ENCODE measurements around the gene DHRSX. TPM values are rescaled to one million over a fixed set of nuclear protein-coding genes. Genes with fewer than 3 reads are reported as not detected.
A peak's percentile ranks its signal among the peaks of the same experiment; 100 is the strongest.
"Not testable (repeated sequence)": the region's sequence is repeated elsewhere in the genome, so short reads cannot be mapped to it uniquely, and the experiment has no call there.

Gene DHRSX
- total and polyA plus RNA-seq, 3 experiments from 2014 or later: 21.5 to 26.6 (median 25.3) TPM

DNA sequence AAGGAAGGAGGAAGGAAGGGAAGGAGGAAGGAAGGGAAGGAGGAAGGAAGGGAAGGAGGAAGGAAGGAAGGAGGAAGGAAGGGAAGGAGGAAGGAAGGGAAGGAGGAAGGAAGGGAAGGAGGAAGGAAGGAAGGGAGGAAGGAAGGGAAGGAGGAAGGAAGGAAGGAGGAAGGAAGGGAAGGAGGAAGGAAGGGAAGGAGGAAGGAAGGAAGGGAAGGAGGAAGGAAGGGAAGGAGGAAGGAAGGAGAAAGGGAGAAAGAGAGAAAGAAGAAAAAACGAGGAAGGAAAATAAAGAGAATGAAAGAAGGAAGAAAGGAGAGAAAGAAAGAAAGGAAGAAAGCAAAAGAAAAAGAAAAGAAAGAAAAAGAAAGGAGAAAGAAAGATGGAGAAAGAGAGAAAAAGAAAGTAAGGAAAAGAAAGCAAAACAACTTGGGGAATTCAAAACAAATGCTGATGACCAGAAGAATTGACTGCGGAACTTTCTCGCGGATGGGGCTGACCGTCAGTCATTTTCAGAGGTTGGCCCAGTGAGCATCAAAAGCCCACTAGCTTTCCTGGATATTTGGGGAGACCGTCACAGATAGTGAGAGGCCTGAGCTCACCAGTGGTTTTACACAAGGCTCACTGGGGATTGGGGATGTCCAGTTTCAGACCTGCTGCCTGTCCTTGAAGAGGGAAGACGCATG is 286.5 kb downstream of the DHRSX start:
- H3K4me3 Mint-ChIP-seq; CTCF ChIA-PET; H3K4me3 ChIP-seq (ENCODE audit: low read length); H3K4me1 Mint-ChIP-seq; POLR2A ChIA-PET; H3K27me3 ChIP-seq (ENCODE audit: insufficient read depth, low read length, poor library complexity, severe bottlenecking); DNase-seq; H3K9me3 ChIP-seq (ENCODE audit: low read length); H3K36me3 ChIP-seq (ENCODE audit: insufficient read depth, low read length); H3K4me1 ChIP-seq (ENCODE audit: insufficient read depth, low read length); H3K27me3 Mint-ChIP-seq; H3K27ac ChIP-seq (ENCODE audit: low read depth, low read length): not testable (repeated sequence)
- Mint-ChIP-seq H3K27ac (peak overlapping the region in 4 of 8 donors; percentile 17 to 84 (median 60)), H3K36me3 (peaks cover 2 to 34% (median 4%) of the 10 kb centered on the region in 3 donors), H3K9me3 (peaks cover 11 to 48% (median 44%) of the 10 kb centered on the region in 5 donors)

DNA sequence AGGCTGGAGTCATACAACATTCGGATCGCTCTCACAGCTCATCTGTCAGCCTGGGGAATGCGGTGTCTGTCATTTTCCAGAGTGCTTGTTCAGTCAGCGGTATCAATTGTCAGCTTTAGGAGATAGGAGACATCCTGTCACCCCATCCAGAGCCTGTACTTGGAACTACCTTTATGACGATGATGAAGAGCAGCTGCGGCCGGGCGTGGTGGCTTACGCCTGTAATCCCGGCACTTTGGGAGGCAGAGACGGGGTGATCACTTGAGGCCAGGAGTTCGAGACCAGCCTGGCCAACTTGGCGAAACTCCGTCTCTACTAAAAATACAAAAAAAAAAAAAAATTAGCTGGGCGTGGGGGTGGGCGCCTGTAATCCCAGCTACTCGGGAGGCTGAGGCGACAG is 289.1 kb downstream of the DHRSX start:
- H3K27me3 Mint-ChIP-seq; H3K36me3 ChIP-seq (ENCODE audit: insufficient read depth, low read length); H3K4me3 ChIP-seq (ENCODE audit: low read length); H3K9me3 ChIP-seq (ENCODE audit: low read length); H3K27ac ChIP-seq (ENCODE audit: low read depth, low read length); DNase-seq; POLR2A ChIA-PET; H3K4me3 Mint-ChIP-seq; CTCF ChIA-PET; H3K27me3 ChIP-seq (ENCODE audit: insufficient read depth, low read length, poor library complexity, severe bottlenecking); H3K4me1 Mint-ChIP-seq; H3K4me1 ChIP-seq (ENCODE audit: insufficient read depth, low read length): not testable (repeated sequence)
- H3K9me3 Mint-ChIP-seq: peaks cover 8 to 43% (median 24%) of the 10 kb centered on the region in 5 donors
- H3K36me3 Mint-ChIP-seq: peaks cover under 1 to 33% (median 4%) of the 10 kb centered on the region in 3 donors
- H3K27ac Mint-ChIP-seq: peak overlapping the region in 1 of 8 donors; percentile 64

DNA sequence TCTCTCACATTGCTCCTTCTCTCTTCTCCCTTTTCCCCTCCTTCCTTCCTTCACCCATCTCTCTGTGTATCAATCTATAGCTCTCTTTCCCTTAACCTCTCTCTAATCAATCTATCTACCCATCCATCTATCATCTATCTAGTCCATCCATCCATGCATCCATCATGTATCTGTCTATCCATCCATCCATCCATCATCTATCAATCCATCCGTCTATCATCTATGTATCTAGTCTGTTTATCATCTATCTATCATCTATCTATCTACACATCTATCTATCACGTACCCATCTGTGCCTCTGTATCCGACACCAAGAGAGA is 307.5 kb downstream of the DHRSX start:
- Histone ChIP-seq H3K4me1 (ENCODE audit: insufficient read depth, low read length) (no peaks in the 10 kb centered on the region), H3K27ac (ENCODE audit: low read depth, low read length) (no peak overlapping the region), H3K4me3 (ENCODE audit: low read length) (no peak overlapping the region), H3K9me3 (ENCODE audit: low read length) (no peaks in the 10 kb centered on the region), H3K27me3 (ENCODE audit: insufficient read depth, low read length, poor library complexity, severe bottlenecking) (no peaks in the 10 kb centered on the region), H3K36me3 (ENCODE audit: insufficient read depth, low read length) (no peaks in the 10 kb centered on the region)
- Mint-ChIP-seq H3K4me1 (no peaks in the 10 kb centered on the region), H3K27ac (no peak overlapping the region), H3K4me3 (no peak overlapping the region), H3K27me3 (no peaks in the 10 kb centered on the region), H3K9me3 (peaks cover 2 to 54% (median 17%) of the 10 kb centered on the region in 5 donors), H3K36me3 (peaks cover 0 to 6% (median 0%) of the 10 kb centered on the region in 3 donors)
- ChIA-PET CTCF (no interaction called here), POLR2A (no interaction called here)
- DNase-seq: no peak

DNA sequence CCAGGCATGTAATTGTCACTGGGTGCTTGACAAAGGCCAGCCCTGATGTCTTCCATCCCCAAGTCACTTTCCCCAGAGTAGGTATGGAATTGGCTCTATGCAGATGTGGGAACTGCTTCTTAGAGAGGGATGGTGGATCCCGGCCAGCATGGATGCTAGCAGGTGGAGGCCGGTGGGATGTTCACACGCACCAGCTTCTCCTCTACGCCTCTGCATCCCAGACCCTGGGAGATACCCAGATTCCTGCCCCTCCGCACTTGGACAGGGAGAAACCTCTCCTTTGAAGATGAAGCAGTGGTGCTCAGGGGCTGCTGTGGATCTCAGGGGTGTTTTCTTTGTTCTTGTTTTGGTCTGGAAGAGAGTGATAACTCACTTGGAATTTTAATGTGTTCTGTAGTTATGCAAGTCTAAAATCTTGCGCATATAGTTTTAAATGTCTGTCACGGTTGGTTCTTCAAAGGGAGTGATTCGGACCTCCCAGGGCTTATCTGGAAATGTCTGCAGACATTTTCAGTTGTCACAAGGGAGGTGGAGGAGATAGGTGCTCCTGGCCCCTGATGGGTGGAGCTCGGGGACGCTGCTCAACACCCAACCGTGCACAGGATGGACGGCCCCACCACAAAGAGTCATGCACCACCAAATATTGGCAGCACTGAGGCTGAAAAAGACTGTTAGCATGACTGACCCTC is 308.0 kb downstream of the DHRSX start:
- no peaks in the 10 kb centered on the region for H3K27me3 Mint-ChIP-seq
- H3K4me3 Mint-ChIP-seq: no peak overlapping the region
- Histone ChIP-seq H3K27ac (ENCODE audit: low read depth, low read length) (no peak overlapping the region), H3K4me1 (ENCODE audit: insufficient read depth, low read length) (no peaks in the 10 kb centered on the region), H3K9me3 (ENCODE audit: low read length) (no peaks in the 10 kb centered on the region), H3K36me3 (ENCODE audit: insufficient read depth, low read length) (no peaks in the 10 kb centered on the region), H3K4me3 (ENCODE audit: low read length) (no peak overlapping the region), H3K27me3 (ENCODE audit: insufficient read depth, low read length, poor library complexity, severe bottlenecking) (no peaks in the 10 kb centered on the region)
- peaks cover 4 to 54% (median 17%) of the 10 kb centered on the region in 5 donors for H3K9me3 Mint-ChIP-seq
- peaks cover 0 to 11% (median under 1%) of the 10 kb centered on the region in 3 donors for H3K36me3 Mint-ChIP-seq
- H3K4me1 Mint-ChIP-seq: no peaks in the 10 kb centered on the region
- ChIA-PET CTCF (no interaction called here), POLR2A (no interaction called here)
- H3K27ac Mint-ChIP-seq: no peak overlapping the region
- no peak for DNase-seq

DNA sequence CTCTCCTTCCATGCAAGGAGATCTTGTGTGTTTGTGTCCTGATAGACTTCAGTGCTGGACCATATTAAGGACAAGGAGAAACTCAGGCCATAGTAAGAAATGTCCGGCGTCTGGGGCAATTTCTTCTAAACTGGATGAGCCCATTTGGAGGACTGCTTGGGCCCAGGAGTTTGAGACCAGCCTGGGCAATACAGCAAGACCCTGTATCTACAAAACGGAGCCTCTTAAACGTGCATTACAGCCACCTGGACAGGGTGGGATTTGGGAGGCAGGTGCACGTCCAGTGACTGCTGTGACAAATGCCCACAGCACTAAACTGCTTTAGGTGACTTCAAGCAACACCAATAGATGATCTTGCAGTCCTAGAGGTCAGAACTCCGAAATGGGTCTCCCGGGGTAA is 311.9 kb downstream of the DHRSX start:
- ChIA-PET CTCF (no interaction called here), POLR2A (no interaction called here)
- Histone ChIP-seq H3K27ac (ENCODE audit: low read depth, low read length) (no peak overlapping the region), H3K36me3 (ENCODE audit: insufficient read depth, low read length) (no peaks in the 10 kb centered on the region), H3K9me3 (ENCODE audit: low read length) (no peaks in the 10 kb centered on the region), H3K27me3 (ENCODE audit: insufficient read depth, low read length, poor library complexity, severe bottlenecking) (no peaks in the 10 kb centered on the region), H3K4me3 (ENCODE audit: low read length) (no peak overlapping the region), H3K4me1 (ENCODE audit: insufficient read depth, low read length) (no peaks in the 10 kb centered on the region)
- Mint-ChIP-seq H3K27me3 (no peaks in the 10 kb centered on the region), H3K9me3 (peaks cover 4 to 42% (median 15%) of the 10 kb centered on the region in 5 donors), H3K36me3 (peaks cover 0 to 13% (median 2%) of the 10 kb centered on the region in 3 donors), H3K27ac (no peak overlapping the region), H3K4me1 (no peaks in the 10 kb centered on the region), H3K4me3 (no peak overlapping the region)
- DNase-seq: no peak

DNA sequence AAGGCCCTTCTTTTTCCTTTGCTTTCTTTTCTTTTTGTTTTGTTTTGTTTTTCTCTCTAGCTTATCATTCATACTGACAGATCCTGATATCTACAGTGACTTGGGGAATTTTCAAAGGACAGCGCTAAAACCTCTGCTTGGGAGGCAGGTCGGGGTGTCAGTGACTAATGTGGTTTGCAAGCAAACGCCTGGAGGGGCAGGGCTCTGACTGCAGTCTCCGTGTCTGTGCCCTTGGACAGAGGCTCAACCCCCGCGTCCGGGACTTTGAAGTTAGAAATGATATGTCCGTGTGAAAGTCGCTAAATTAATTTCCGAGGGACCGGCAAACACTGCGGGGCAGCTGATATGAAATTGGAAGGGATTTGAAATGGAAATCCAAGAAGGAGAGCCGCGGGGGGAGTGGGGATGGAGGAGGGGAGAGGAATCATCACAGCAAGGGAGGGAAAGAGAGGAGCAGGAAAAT is 312.4 kb downstream of the DHRSX start:
- H3K4me1 ChIP-seq (ENCODE audit: insufficient read depth, low read length): no peaks in the 10 kb centered on the region
- Mint-ChIP-seq H3K4me3 (no peak overlapping the region), H3K4me1 (no peaks in the 10 kb centered on the region), H3K36me3 (peaks cover 0 to 13% (median 2%) of the 10 kb centered on the region in 3 donors), H3K27ac (no peak overlapping the region), H3K27me3 (no peaks in the 10 kb centered on the region), H3K9me3 (peaks cover 4 to 40% (median 15%) of the 10 kb centered on the region in 5 donors)
- POLR2A ChIA-PET: no interaction called here
- H3K4me3 ChIP-seq (ENCODE audit: low read length): no peak overlapping the region
- no peaks in the 10 kb centered on the region for H3K27me3 ChIP-seq (ENCODE audit: insufficient read depth, low read length, poor library complexity, severe bottlenecking)
- no peaks in the 10 kb centered on the region for H3K9me3 ChIP-seq (ENCODE audit: low read length)
- no peak overlapping the region for H3K27ac ChIP-seq (ENCODE audit: low read depth, low read length)
- no peaks in the 10 kb centered on the region for H3K36me3 ChIP-seq (ENCODE audit: insufficient read depth, low read length)
- CTCF ChIA-PET: no interaction called here
- DNase-seq: no peak

DNA sequence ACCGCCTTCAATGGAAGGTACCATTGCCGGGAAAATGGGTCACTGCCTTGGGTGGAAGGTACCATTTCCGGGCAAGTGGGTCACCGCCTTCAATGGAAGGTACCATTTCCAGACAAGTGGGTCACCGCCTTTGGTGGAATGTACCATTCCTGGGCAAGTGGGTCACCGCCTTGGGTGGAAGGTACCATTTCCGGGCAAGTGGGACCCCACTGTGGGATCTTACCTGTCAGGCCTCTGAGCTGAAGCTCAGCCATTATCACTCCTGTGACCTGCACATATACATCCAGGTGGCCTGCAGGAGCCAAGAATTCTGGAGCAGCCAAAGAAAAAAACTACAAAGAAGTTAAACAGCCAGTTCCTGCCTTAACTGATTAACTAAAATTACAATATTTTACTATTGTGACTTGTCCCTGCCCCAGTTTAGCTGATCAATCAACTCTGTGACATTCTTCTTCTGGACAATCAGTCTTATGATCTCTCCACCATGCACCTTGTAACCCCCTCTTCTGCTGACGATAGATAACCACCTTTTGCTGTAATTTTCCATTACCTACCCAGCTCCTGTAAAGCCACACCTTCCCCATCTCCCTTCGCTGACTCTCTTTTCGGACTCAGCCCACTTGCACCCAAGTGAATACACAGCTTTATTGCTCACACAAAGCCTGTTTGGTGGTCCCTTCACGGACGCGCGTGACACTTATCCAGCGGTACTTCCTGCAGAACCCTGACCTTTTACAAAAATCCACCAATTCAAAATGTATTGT is 313.2 kb downstream of the DHRSX start:
- DNase-seq: no peak
- ChIA-PET POLR2A (no interaction called here), CTCF (no interaction called here)
- H3K9me3 Mint-ChIP-seq: peaks cover 6 to 43% (median 12%) of the 10 kb centered on the region in 5 donors
- Histone ChIP-seq H3K4me1 (ENCODE audit: insufficient read depth, low read length) (no peaks in the 10 kb centered on the region), H3K27ac (ENCODE audit: low read depth, low read length) (no peak overlapping the region), H3K4me3 (ENCODE audit: low read length) (no peak overlapping the region), H3K27me3 (ENCODE audit: insufficient read depth, low read length, poor library complexity, severe bottlenecking) (no peaks in the 10 kb centered on the region), H3K9me3 (ENCODE audit: low read length) (no peaks in the 10 kb centered on the region), H3K36me3 (ENCODE audit: insufficient read depth, low read length) (no peaks in the 10 kb centered on the region)
- H3K4me1 Mint-ChIP-seq: no peaks in the 10 kb centered on the region
- H3K27ac Mint-ChIP-seq: no peak overlapping the region
- H3K4me3 Mint-ChIP-seq: no peak overlapping the region
- H3K27me3 Mint-ChIP-seq: no peaks in the 10 kb centered on the region
- peaks cover 0 to 13% (median 2%) of the 10 kb centered on the region in 3 donors for H3K36me3 Mint-ChIP-seq
